A673 (cell line): ENCODE data around the gene PBOV1.

Experiments used
- EZH2 ChIP-seq: fragments of 200-600 bp; sonication (generic); IDR thresholded peaks from 2 replicates; pipeline ENCODE4 v1.6.1; 2017; ENCODE audit warnings: borderline replicate concordance, low read depth, mild to moderate bottlenecking, mixed read lengths, antibody characterized with exemption, low read length; ENCODE audit not compliant: poor library complexity, severe bottlenecking
- TF ChIP-seq, protein P1 (sequence below): fragments of 300-800, 200-600 bp; sonication (generic); conservative IDR thresholded peaks from 2 replicates; pipeline ENCODE4 v1.5.1; 2017; ENCODE audit warnings: low read depth, mild to moderate bottlenecking, antibody characterized with exemption, low read length, moderate library complexity, mixed read lengths

- TF ChIP-seq, protein P1, sequence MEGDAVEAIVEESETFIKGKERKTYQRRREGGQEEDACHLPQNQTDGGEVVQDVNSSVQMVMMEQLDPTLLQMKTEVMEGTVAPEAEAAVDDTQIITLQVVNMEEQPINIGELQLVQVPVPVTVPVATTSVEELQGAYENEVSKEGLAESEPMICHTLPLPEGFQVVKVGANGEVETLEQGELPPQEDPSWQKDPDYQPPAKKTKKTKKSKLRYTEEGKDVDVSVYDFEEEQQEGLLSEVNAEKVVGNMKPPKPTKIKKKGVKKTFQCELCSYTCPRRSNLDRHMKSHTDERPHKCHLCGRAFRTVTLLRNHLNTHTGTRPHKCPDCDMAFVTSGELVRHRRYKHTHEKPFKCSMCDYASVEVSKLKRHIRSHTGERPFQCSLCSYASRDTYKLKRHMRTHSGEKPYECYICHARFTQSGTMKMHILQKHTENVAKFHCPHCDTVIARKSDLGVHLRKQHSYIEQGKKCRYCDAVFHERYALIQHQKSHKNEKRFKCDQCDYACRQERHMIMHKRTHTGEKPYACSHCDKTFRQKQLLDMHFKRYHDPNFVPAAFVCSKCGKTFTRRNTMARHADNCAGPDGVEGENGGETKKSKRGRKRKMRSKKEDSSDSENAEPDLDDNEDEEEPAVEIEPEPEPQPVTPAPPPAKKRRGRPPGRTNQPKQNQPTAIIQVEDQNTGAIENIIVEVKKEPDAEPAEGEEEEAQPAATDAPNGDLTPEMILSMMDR = no peak
- no peak for TF ChIP-seq EZH2
Observed at GRCh38 chr6:138187156-138187555, 31.1 kb downstream of the PBOV1 start.
